IMR-90 (cell line): Measurements from ENCODE around the gene COL24A1. TPM values are rescaled to one million over a fixed set of nuclear protein-coding genes. Genes with fewer than 3 reads are reported as not detected.

Experiments
- ATAC-seq: fragments of 200-7000 bp; cut with Tn5 transposase; 2 replicates; pipeline ENCODE4 v1.9.1; 2020; ENCODE audit warnings: low read depth, mild to moderate bottlenecking, moderate library complexity
- BruUV-seq: library from RNA; stranded (reverse); fragments of 400-500 nt; replicated peaks from 2 replicates; lab custom pipeline; 2021; lab: Mats Ljungman, UMichigan
- CTCF ChIA-PET: fragments of 300-600 bp; formaldehyde crosslinking; extraction: SDS; loops from one replicate; lab custom pipeline; 2021; ENCODE audit warnings: antibody characterized with exemption; lab: Yijun Ruan, JAX
- POLR2A ChIA-PET: fragments of 300-600 bp; sonication (Branson Sonifier 250); formaldehyde crosslinking; loops from one replicate; lab custom pipeline; 2022; ENCODE audit warnings: antibody characterized with exemption; ENCODE audit not compliant: unreplicated experiment; lab: Charles Lee
- DNase-seq: peaks from one replicate; pipeline ENCODE4 v3.0.0; 2013
- H2AFZ ChIP-seq: replicated peaks from 2 replicates; pipeline ENCODE3; 2013; ENCODE audit warnings: low read length, mild to moderate bottlenecking; ENCODE audit not compliant: poor library complexity
- H2AK5ac ChIP-seq: 2 replicates; pipeline ENCODE4 v1.6.1; 2013; ENCODE audit warnings: low read depth, low read length, inconsistent platforms
- H2AK9ac ChIP-seq: replicated peaks from 2 replicates; pipeline ENCODE3; 2013; ENCODE audit warnings: mild to moderate bottlenecking, low read depth, low read length, moderate library complexity; ENCODE audit not compliant: poor library complexity
- H2BK120ac ChIP-seq: 2 replicates; pipeline ENCODE4 v1.6.1; 2013; ENCODE audit warnings: low read depth, low read length, inconsistent platforms
- H2BK15ac ChIP-seq: 3 replicates; pipeline ENCODE4 v1.6.1; 2013; ENCODE audit warnings: low read depth, low read length, inconsistent platforms
- H2BK20ac ChIP-seq: 2 replicates; pipeline ENCODE4 v1.6.1; 2013; ENCODE audit warnings: low read depth, mild to moderate bottlenecking, inconsistent platforms, low read length, moderate library complexity
- H2BK5ac ChIP-seq: 2 replicates; pipeline ENCODE4 v1.6.1; 2013; ENCODE audit warnings: mild to moderate bottlenecking, low read depth, low read length, inconsistent platforms; ENCODE audit not compliant: poor library complexity, severe bottlenecking
- H3K14ac ChIP-seq: replicated peaks from 2 replicates; pipeline ENCODE4 v1.6.1; 2013; ENCODE audit warnings: low read depth, low read length, inconsistent platforms
- H3K18ac ChIP-seq: 2 replicates; pipeline ENCODE4 v1.6.1; 2013; ENCODE audit warnings: low read depth, low read length, control low read depth
- H3K23ac ChIP-seq: 2 replicates; pipeline ENCODE4 v1.6.1; 2013; ENCODE audit warnings: low read depth, low read length, inconsistent platforms
- H3K27ac ChIP-seq: 2 replicates; pipeline ENCODE4 v1.5.1; 2013; ENCODE audit warnings: mild to moderate bottlenecking, control low read depth, low read length; ENCODE audit not compliant: insufficient read depth
- H3K27me3 ChIP-seq: 2 replicates; pipeline ENCODE4 v1.6.1; 2013; ENCODE audit warnings: low read length; ENCODE audit not compliant: control insufficient read depth, insufficient read depth
- H3K36me3 ChIP-seq: 2 replicates; pipeline ENCODE4 v1.6.1; 2013; ENCODE audit warnings: low read length, mixed read lengths; ENCODE audit not compliant: control insufficient read depth, insufficient read depth
- H3K4ac ChIP-seq: 2 replicates; pipeline ENCODE4 v1.6.1; 2013; ENCODE audit warnings: low read depth, low read length, inconsistent platforms
- H3K4me1 ChIP-seq: 2 replicates; pipeline ENCODE4 v1.6.1; 2013; ENCODE audit warnings: low read length, mixed read lengths; ENCODE audit not compliant: control insufficient read depth, insufficient read depth
- H3K4me2 ChIP-seq: 2 replicates; pipeline ENCODE4 v1.6.1; 2013; ENCODE audit warnings: low read depth, mild to moderate bottlenecking, control low read depth, low read length, moderate library complexity
- H3K4me3 ChIP-seq: 2 replicates; pipeline ENCODE4 v1.5.1; 2013; ENCODE audit warnings: low read depth, mild to moderate bottlenecking, control low read depth, low read length, moderate library complexity; ENCODE audit not compliant: insufficient read depth
- H3K56ac ChIP-seq: 2 replicates; pipeline ENCODE4 v1.6.1; 2013; ENCODE audit warnings: low read length, inconsistent platforms; ENCODE audit not compliant: insufficient read depth; ENCODE audit errors: extremely low read depth
- H3K79me1 ChIP-seq, 2 experiments: 2 replicates each; pipeline ENCODE4 v1.6.1; 2013; ENCODE audit warnings: low read length in 2 of 2, inconsistent platforms in 1 of 2, low read depth in 1 of 2
- H3K9ac ChIP-seq: 2 replicates; pipeline ENCODE4 v1.6.1; 2013; ENCODE audit warnings: low read depth, low read length, control low read depth
- H3K9me1 ChIP-seq: 2 replicates; pipeline ENCODE4 v1.6.1; 2013; ENCODE audit warnings: low read length, inconsistent platforms; ENCODE audit not compliant: insufficient read depth
- H3K9me3 ChIP-seq: 2 replicates; pipeline ENCODE4 v1.6.1; 2013; ENCODE audit warnings: low read length; ENCODE audit not compliant: control insufficient read depth, insufficient read depth
- H4K20me1 ChIP-seq: 2 replicates; pipeline ENCODE4 v1.6.1; 2013; ENCODE audit warnings: low read length, inconsistent platforms; ENCODE audit not compliant: insufficient read depth
- H4K5ac ChIP-seq: 2 replicates; pipeline ENCODE4 v1.6.1; 2013; ENCODE audit warnings: mild to moderate bottlenecking, low read depth, low read length, control low read depth
- H4K8ac ChIP-seq, 2 experiments: 2 replicates each; pipeline ENCODE4 v1.6.1; 2013; ENCODE audit warnings: low read depth in 2 of 2, low read length in 2 of 2, control low read depth in 1 of 2, inconsistent platforms in 1 of 2
- H4K91ac ChIP-seq: 2 replicates; pipeline ENCODE4 v1.6.1; 2013; ENCODE audit warnings: low read depth, low read length, inconsistent platforms; ENCODE audit not compliant: insufficient read depth
- BHLHE40 ChIP-seq: fragments of 150-350 bp; IDR thresholded peaks from 2 replicates; pipeline ENCODE4 v1.6.1; 2016; ENCODE audit warnings: mild to moderate bottlenecking, low read depth, low read length
- FOS ChIP-seq: fragments of 150-350 bp; IDR thresholded peaks from 2 replicates; pipeline ENCODE4 v1.6.1; 2016; ENCODE audit warnings: low read depth, low read length
- MAFK ChIP-seq: IDR thresholded peaks from 2 replicates; pipeline ENCODE4 v1.6.1; 2012; ENCODE audit warnings: low read depth, low read length, improper control_type of control experiment
- MAZ ChIP-seq: IDR thresholded peaks from 2 replicates; pipeline ENCODE4 v1.6.1; 2012; ENCODE audit warnings: low read depth, mild to moderate bottlenecking, low read length, improper control_type of control experiment, moderate library complexity, borderline replicate concordance
- POLR2A ChIP-seq: IDR thresholded peaks from 2 replicates; pipeline ENCODE4 v1.6.1; 2012; ENCODE audit warnings: mild to moderate bottlenecking, low read depth, low read length
- RFX5 ChIP-seq: IDR thresholded peaks from 2 replicates; pipeline ENCODE4 v1.8.0; 2012; ENCODE audit warnings: low read depth, mild to moderate bottlenecking, low read length, moderate library complexity
- SMC3 ChIP-seq: fragments of 150-350 bp; IDR thresholded peaks from 2 replicates; pipeline ENCODE4 v1.6.1; 2016; ENCODE audit warnings: low read depth, mild to moderate bottlenecking, antibody characterized with exemption, low read length, moderate library complexity
- WGBS, 2 experiments: methylation state at CpG; one replicate each; pipeline versions ENCODE4 v1.1.5 to v1.1.7; 2013; ENCODE audit warnings: missing lambda C conversion rate in 2 of 2; ENCODE audit not compliant: insufficient read length in 1 of 2; ENCODE audit errors: extremely low coverage in 2 of 2; 5-methylcytosine and 5-hydroxymethylcytosine counted together
- dilution Hi-C: fragments of 300-500 bp; cut with HindIII; formaldehyde crosslinking; loops from one replicate; pipeline ENCODE4 v1.14.3; 2018; ENCODE audit warnings: low sequenced_read_pairs; ENCODE audit not compliant: unreplicated experiment
- in situ Hi-C: fragments of 300-500 bp; cut with MboI; formaldehyde crosslinking; loops from 3 replicates; pipeline ENCODE4 v1.14.3; 2019; ENCODE audit warnings: low sequenced_read_pairs, inconsistent platforms, mixed read lengths
- intact Hi-C: fragments of 100-400 bp; cut with micrococcal nuclease; formaldehyde crosslinking; loops from 2 replicates; pipeline ENCODE4 v1.10.0; 2022
- polyA plus RNA-seq, 3 experiments: library from polyadenylated mRNA; depleted of rRNA; stranded (reverse); fragments of >200 nt; gene quantifications; 2 replicates each; pipeline ENCODE4 v1.2.3, GENCODE V29; 2012; ENCODE audit warnings: low replicate concordance in 1 of 3
- total RNA-seq: library from RNA; depleted of rRNA; stranded (reverse); fragments of >200 nt; gene quantifications from 2 replicates; pipeline ENCODE4 v1.2.3, GENCODE V29; 2012
- TF ChIP-seq, protein P1 (sequence below): fragments of 150-350 bp; IDR thresholded peaks from 2 replicates; pipeline ENCODE4 v1.6.1; 2017; ENCODE audit warnings: mild to moderate bottlenecking, antibody characterized with exemption, low read length, low read depth
- TF ChIP-seq, protein P2 (sequence below): fragments of 150-350 bp; IDR thresholded peaks from 2 replicates; pipeline ENCODE4 v1.6.1; 2016; ENCODE audit warnings: low read depth, mild to moderate bottlenecking, low read length, moderate library complexity, borderline replicate concordance

Gene COL24A1
- total and polyA plus RNA-seq, 2 of the 4 experiments (the other 2 are of a cell fraction) = 1.4 to 2.2 TPM

DNA sequence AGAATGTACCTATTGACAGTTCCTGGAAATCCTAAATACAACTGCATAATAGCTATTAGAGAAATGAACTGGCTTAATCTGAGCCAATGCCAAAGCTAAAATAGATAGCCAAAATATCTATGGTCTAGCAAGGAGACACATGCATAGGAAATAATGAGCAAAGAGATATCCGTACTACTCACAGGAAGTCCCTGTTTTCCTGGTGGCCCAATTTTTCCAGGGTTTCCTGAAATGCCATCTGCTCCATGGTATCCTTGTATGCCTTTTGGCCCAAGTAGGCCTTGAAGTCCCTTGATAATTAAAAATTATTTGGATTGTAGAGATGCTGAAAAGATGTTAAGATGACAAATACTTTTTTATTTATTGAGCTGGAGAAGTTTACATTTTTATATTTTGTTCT lies 340.0 kb downstream of the COL24A1 start:
- Histone ChIP-seq H3K4me3 (no peak overlapping the region), H3K4ac (no peak overlapping the region), H2AK9ac (no peak overlapping the region), H3K9me1 (no peaks in the 10 kb centered on the region), H3K14ac (no peak overlapping the region), H4K5ac (no peak overlapping the region), H3K36me3 (no peaks in the 10 kb centered on the region), H4K20me1 (no peaks in the 10 kb centered on the region), H3K4me2 (no peak overlapping the region), H2BK15ac (no peak overlapping the region), H3K56ac (no peak overlapping the region), H2AFZ (no peak overlapping the region), H3K9me3 (no peaks in the 10 kb centered on the region), H3K27ac (no peak overlapping the region), H3K18ac (no peak overlapping the region), H3K4me1 (peaks cover 3% of the 10 kb centered on the region; the same call in 1 of the 2 replicates), H3K27me3 (no peaks in the 10 kb centered on the region), H3K79me1 (no peaks in the 10 kb centered on the region), H2BK20ac (no peak overlapping the region), H2BK5ac (no peak overlapping the region), H4K8ac (no peak overlapping the region), H4K91ac (no peak overlapping the region), H2BK120ac (no peak overlapping the region), H3K23ac (no peak overlapping the region), H3K9ac (no peak overlapping the region), H2AK5ac (no peak overlapping the region)
- in situ Hi-C loops (no loop called here), intact Hi-C loops (no loop called here), dilution Hi-C loops (no loop called here)
- TF ChIP-seq FOS (no peak), MAZ (no peak), MAFK (no peak), POLR2A (no peak), RFX5 (no peak), BHLHE40 (no peak), SMC3 (no peak)
- TF ChIP-seq, protein P1, sequence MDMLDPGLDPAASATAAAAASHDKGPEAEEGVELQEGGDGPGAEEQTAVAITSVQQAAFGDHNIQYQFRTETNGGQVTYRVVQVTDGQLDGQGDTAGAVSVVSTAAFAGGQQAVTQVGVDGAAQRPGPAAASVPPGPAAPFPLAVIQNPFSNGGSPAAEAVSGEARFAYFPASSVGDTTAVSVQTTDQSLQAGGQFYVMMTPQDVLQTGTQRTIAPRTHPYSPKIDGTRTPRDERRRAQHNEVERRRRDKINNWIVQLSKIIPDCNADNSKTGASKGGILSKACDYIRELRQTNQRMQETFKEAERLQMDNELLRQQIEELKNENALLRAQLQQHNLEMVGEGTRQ = no peak
- TF ChIP-seq, protein P2, sequence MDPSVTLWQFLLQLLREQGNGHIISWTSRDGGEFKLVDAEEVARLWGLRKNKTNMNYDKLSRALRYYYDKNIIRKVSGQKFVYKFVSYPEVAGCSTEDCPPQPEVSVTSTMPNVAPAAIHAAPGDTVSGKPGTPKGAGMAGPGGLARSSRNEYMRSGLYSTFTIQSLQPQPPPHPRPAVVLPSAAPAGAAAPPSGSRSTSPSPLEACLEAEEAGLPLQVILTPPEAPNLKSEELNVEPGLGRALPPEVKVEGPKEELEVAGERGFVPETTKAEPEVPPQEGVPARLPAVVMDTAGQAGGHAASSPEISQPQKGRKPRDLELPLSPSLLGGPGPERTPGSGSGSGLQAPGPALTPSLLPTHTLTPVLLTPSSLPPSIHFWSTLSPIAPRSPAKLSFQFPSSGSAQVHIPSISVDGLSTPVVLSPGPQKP = no peak
- DNase-seq = no peak
- no TSS peak for BruUV-seq
- WGBS, 2 experiments = no CpG with 5 or more reads among the region's 1 CpG
- no peak for ATAC-seq
- ChIA-PET CTCF (no interaction called here), POLR2A (no interaction called here)
